Glutamatergic neuron (in vitro differentiated cells): ENCODE results near the gene CPNE1. TPM values are rescaled to one million over a fixed set of nuclear protein-coding genes. Genes with fewer than 3 reads are reported as not detected.
A peak's percentile ranks its signal among the peaks of the same experiment; 100 is the strongest.

ENCODE experiments used
- DNase-seq: peaks from one replicate; pipeline ENCODE4 v3.0.0; 2022
- H3K27ac Mint-ChIP-seq: one replicate; pipeline ENCODE4 v1.8.0; 2020; ENCODE audit warnings: mild to moderate bottlenecking, mixed read lengths, inconsistent platforms; ENCODE audit not compliant: unreplicated experiment
- H3K27me3 Mint-ChIP-seq: one replicate; pipeline ENCODE4 v1.8.0; 2020; ENCODE audit warnings: mild to moderate bottlenecking, moderate library complexity, mixed read lengths, inconsistent platforms; ENCODE audit not compliant: unreplicated experiment
- H3K36me3 Mint-ChIP-seq: one replicate; pipeline ENCODE4 v1.8.0; 2020; ENCODE audit warnings: mild to moderate bottlenecking, mixed read lengths, inconsistent platforms; ENCODE audit not compliant: unreplicated experiment
- H3K4me1 Mint-ChIP-seq: one replicate; pipeline ENCODE4 v1.8.0; 2020; ENCODE audit warnings: mild to moderate bottlenecking, low read depth, mixed read lengths, inconsistent platforms; ENCODE audit not compliant: unreplicated experiment
- H3K4me3 Mint-ChIP-seq: one replicate; pipeline ENCODE4 v1.8.0; 2020; ENCODE audit warnings: mild to moderate bottlenecking, mixed read lengths, inconsistent platforms; ENCODE audit not compliant: unreplicated experiment
- H3K9me3 Mint-ChIP-seq: one replicate; pipeline ENCODE4 v1.8.0; 2020; ENCODE audit warnings: mild to moderate bottlenecking, moderate library complexity, mixed read lengths, inconsistent platforms; ENCODE audit not compliant: unreplicated experiment
- CTCF ChIP-seq: fragments of 200-600 bp; sonication (generic); IDR thresholded peaks from one replicate; pipeline ENCODE4 v1.5.0; 2021; ENCODE audit not compliant: partially characterized antibody, unreplicated experiment
- total RNA-seq: library from RNA; stranded (reverse); fragmentation: NEBNext Ultra II Directional; extraction: Animal tissue kit (Norgen Biotek cat#: 25700); gene quantifications from one replicate; pipeline ENCODE4 v1.2.1, GENCODE V29; 2021; ENCODE audit not compliant: unreplicated experiment

CPNE1 gene
- total RNA-seq, 1 donor from 2014 or later: 327 TPM

GRCh38 chr20:35598899-35599775 lies 65.6 kb downstream of the CPNE1 start:
- Mint-ChIP-seq H3K9me3 (peaks cover 11% of the 10 kb centered on the region), H3K4me1 (peaks cover 4% of the 10 kb centered on the region), H3K36me3 (no peaks in the 10 kb centered on the region), H3K4me3 (peak overlapping the region; percentile 2), H3K27ac (no peak overlapping the region), H3K27me3 (peaks cover 14% of the 10 kb centered on the region)
- no peak for DNase-seq
- no peak for TF ChIP-seq CTCF

GRCh38 chr20:35598476-35598875 lies 66.2 kb downstream of the CPNE1 start:
- Mint-ChIP-seq H3K4me3 (no peak overlapping the region), H3K27ac (no peak overlapping the region), H3K27me3 (peaks cover 14% of the 10 kb centered on the region), H3K4me1 (peaks cover 4% of the 10 kb centered on the region), H3K36me3 (no peaks in the 10 kb centered on the region), H3K9me3 (peaks cover 11% of the 10 kb centered on the region)
- TF ChIP-seq CTCF: no peak
- no peak for DNase-seq

- Mint-ChIP-seq H3K27ac (no peak overlapping the region), H3K36me3 (no peaks in the 10 kb centered on the region), H3K4me1 (peaks cover 4% of the 10 kb centered on the region), H3K9me3 (peaks cover 9% of the 10 kb centered on the region), H3K27me3 (peaks cover 9% of the 10 kb centered on the region), H3K4me3 (no peak overlapping the region)
- no peak for DNase-seq
- TF ChIP-seq CTCF: no peak
These were observed 67.5 kb downstream of the CPNE1 start for GRCh38 chr20:35597186-35597585.

GRCh38 chr20:35595901-35596300 lies 68.8 kb downstream of the CPNE1 start:
- Mint-ChIP-seq H3K36me3 (no peaks in the 10 kb centered on the region), H3K4me3 (no peak overlapping the region)

More at GRCh38 chr20:35595901-35596300, 68.8 kb downstream of the CPNE1 start:
- peaks cover 4% of the 10 kb centered on the region for H3K4me1 Mint-ChIP-seq
- no peak overlapping the region for H3K27ac Mint-ChIP-seq
- H3K9me3 Mint-ChIP-seq: peaks cover 8% of the 10 kb centered on the region
- TF ChIP-seq CTCF: no peak
- peaks cover 2% of the 10 kb centered on the region for H3K27me3 Mint-ChIP-seq
- no peak for DNase-seq
